IMR-90 (cell line): Measurements from ENCODE around the gene HERPUD1. TPM values are rescaled to one million over a fixed set of nuclear protein-coding genes. Genes with fewer than 3 reads are reported as not detected.
A peak's percentile ranks its signal among the peaks of the same experiment; 100 is the strongest.

Experiments
- ATAC-seq: fragments of 200-7000 bp; cut with Tn5 transposase; 2 replicates; pipeline ENCODE4 v1.9.1; 2020; ENCODE audit warnings: low read depth, mild to moderate bottlenecking, moderate library complexity
- BruUV-seq: library from RNA; stranded (reverse); fragments of 400-500 nt; replicated peaks from 2 replicates; lab custom pipeline; 2021; lab: Mats Ljungman, UMichigan
- CTCF ChIA-PET: fragments of 300-600 bp; formaldehyde crosslinking; extraction: SDS; loops from one replicate; lab custom pipeline; 2021; ENCODE audit warnings: antibody characterized with exemption; lab: Yijun Ruan, JAX
- POLR2A ChIA-PET: fragments of 300-600 bp; sonication (Branson Sonifier 250); formaldehyde crosslinking; loops from one replicate; lab custom pipeline; 2022; ENCODE audit warnings: antibody characterized with exemption; ENCODE audit not compliant: unreplicated experiment; lab: Charles Lee
- DNase-seq: peaks from one replicate; pipeline ENCODE4 v3.0.0; 2013
- H2AFZ ChIP-seq: replicated peaks from 2 replicates; pipeline ENCODE3; 2013; ENCODE audit warnings: low read length, mild to moderate bottlenecking; ENCODE audit not compliant: poor library complexity
- H2AK5ac ChIP-seq: 2 replicates; pipeline ENCODE4 v1.6.1; 2013; ENCODE audit warnings: low read depth, low read length, inconsistent platforms
- H2AK9ac ChIP-seq: replicated peaks from 2 replicates; pipeline ENCODE3; 2013; ENCODE audit warnings: mild to moderate bottlenecking, low read depth, low read length, moderate library complexity; ENCODE audit not compliant: poor library complexity
- H2BK120ac ChIP-seq: 2 replicates; pipeline ENCODE4 v1.6.1; 2013; ENCODE audit warnings: low read depth, low read length, inconsistent platforms
- H2BK15ac ChIP-seq: 3 replicates; pipeline ENCODE4 v1.6.1; 2013; ENCODE audit warnings: low read depth, low read length, inconsistent platforms
- H2BK20ac ChIP-seq: 2 replicates; pipeline ENCODE4 v1.6.1; 2013; ENCODE audit warnings: low read depth, mild to moderate bottlenecking, inconsistent platforms, low read length, moderate library complexity
- H2BK5ac ChIP-seq: 2 replicates; pipeline ENCODE4 v1.6.1; 2013; ENCODE audit warnings: mild to moderate bottlenecking, low read depth, low read length, inconsistent platforms; ENCODE audit not compliant: poor library complexity, severe bottlenecking
- H3K14ac ChIP-seq: replicated peaks from 2 replicates; pipeline ENCODE4 v1.6.1; 2013; ENCODE audit warnings: low read depth, low read length, inconsistent platforms
- H3K18ac ChIP-seq: 2 replicates; pipeline ENCODE4 v1.6.1; 2013; ENCODE audit warnings: low read depth, low read length, control low read depth
- H3K23ac ChIP-seq: 2 replicates; pipeline ENCODE4 v1.6.1; 2013; ENCODE audit warnings: low read depth, low read length, inconsistent platforms
- H3K27ac ChIP-seq: 2 replicates; pipeline ENCODE4 v1.5.1; 2013; ENCODE audit warnings: mild to moderate bottlenecking, control low read depth, low read length; ENCODE audit not compliant: insufficient read depth
- H3K27me3 ChIP-seq: 2 replicates; pipeline ENCODE4 v1.6.1; 2013; ENCODE audit warnings: low read length; ENCODE audit not compliant: control insufficient read depth, insufficient read depth
- H3K36me3 ChIP-seq: 2 replicates; pipeline ENCODE4 v1.6.1; 2013; ENCODE audit warnings: low read length, mixed read lengths; ENCODE audit not compliant: control insufficient read depth, insufficient read depth
- H3K4ac ChIP-seq: 2 replicates; pipeline ENCODE4 v1.6.1; 2013; ENCODE audit warnings: low read depth, low read length, inconsistent platforms
- H3K4me1 ChIP-seq: 2 replicates; pipeline ENCODE4 v1.6.1; 2013; ENCODE audit warnings: low read length, mixed read lengths; ENCODE audit not compliant: control insufficient read depth, insufficient read depth
- H3K4me2 ChIP-seq: 2 replicates; pipeline ENCODE4 v1.6.1; 2013; ENCODE audit warnings: low read depth, mild to moderate bottlenecking, control low read depth, low read length, moderate library complexity
- H3K4me3 ChIP-seq: 2 replicates; pipeline ENCODE4 v1.5.1; 2013; ENCODE audit warnings: low read depth, mild to moderate bottlenecking, control low read depth, low read length, moderate library complexity; ENCODE audit not compliant: insufficient read depth
- H3K56ac ChIP-seq: 2 replicates; pipeline ENCODE4 v1.6.1; 2013; ENCODE audit warnings: low read length, inconsistent platforms; ENCODE audit not compliant: insufficient read depth; ENCODE audit errors: extremely low read depth
- H3K79me1 ChIP-seq, 2 experiments: 2 replicates each; pipeline ENCODE4 v1.6.1; 2013; ENCODE audit warnings: low read length in 2 of 2, inconsistent platforms in 1 of 2, low read depth in 1 of 2
- H3K9ac ChIP-seq: 2 replicates; pipeline ENCODE4 v1.6.1; 2013; ENCODE audit warnings: low read depth, low read length, control low read depth
- H3K9me1 ChIP-seq: 2 replicates; pipeline ENCODE4 v1.6.1; 2013; ENCODE audit warnings: low read length, inconsistent platforms; ENCODE audit not compliant: insufficient read depth
- H3K9me3 ChIP-seq: 2 replicates; pipeline ENCODE4 v1.6.1; 2013; ENCODE audit warnings: low read length; ENCODE audit not compliant: control insufficient read depth, insufficient read depth
- H4K20me1 ChIP-seq: 2 replicates; pipeline ENCODE4 v1.6.1; 2013; ENCODE audit warnings: low read length, inconsistent platforms; ENCODE audit not compliant: insufficient read depth
- H4K5ac ChIP-seq: 2 replicates; pipeline ENCODE4 v1.6.1; 2013; ENCODE audit warnings: mild to moderate bottlenecking, low read depth, low read length, control low read depth
- H4K8ac ChIP-seq, 2 experiments: 2 replicates each; pipeline ENCODE4 v1.6.1; 2013; ENCODE audit warnings: low read depth in 2 of 2, low read length in 2 of 2, control low read depth in 1 of 2, inconsistent platforms in 1 of 2
- H4K91ac ChIP-seq: 2 replicates; pipeline ENCODE4 v1.6.1; 2013; ENCODE audit warnings: low read depth, low read length, inconsistent platforms; ENCODE audit not compliant: insufficient read depth
- BHLHE40 ChIP-seq: fragments of 150-350 bp; IDR thresholded peaks from 2 replicates; pipeline ENCODE4 v1.6.1; 2016; ENCODE audit warnings: mild to moderate bottlenecking, low read depth, low read length
- CEBPB ChIP-seq: IDR thresholded peaks from 2 replicates; pipeline ENCODE4 v1.6.1; 2012; ENCODE audit warnings: low read depth, low read length, improper control_type of control experiment
- CHD1 ChIP-seq: IDR thresholded peaks from 2 replicates; pipeline ENCODE4 v1.6.1; 2012; ENCODE audit warnings: low read depth, low read length, improper control_type of control experiment
- MAFK ChIP-seq: IDR thresholded peaks from 2 replicates; pipeline ENCODE4 v1.6.1; 2012; ENCODE audit warnings: low read depth, low read length, improper control_type of control experiment
- MAZ ChIP-seq: IDR thresholded peaks from 2 replicates; pipeline ENCODE4 v1.6.1; 2012; ENCODE audit warnings: low read depth, mild to moderate bottlenecking, low read length, improper control_type of control experiment, moderate library complexity, borderline replicate concordance
- MXI1 ChIP-seq: IDR thresholded peaks from 2 replicates; pipeline ENCODE4 v1.6.1; 2012; ENCODE audit warnings: low read depth, mild to moderate bottlenecking, low read length, moderate library complexity, borderline replicate concordance
- NFE2L2 ChIP-seq: fragments of 150-350 bp; IDR thresholded peaks from 2 replicates; pipeline ENCODE4 v1.6.1; 2016; ENCODE audit warnings: low read depth, mild to moderate bottlenecking, low read length
- POLR2A ChIP-seq: IDR thresholded peaks from 2 replicates; pipeline ENCODE4 v1.6.1; 2012; ENCODE audit warnings: mild to moderate bottlenecking, low read depth, low read length
- RAD21 ChIP-seq: IDR thresholded peaks from 2 replicates; pipeline ENCODE4 v1.6.1; 2012; ENCODE audit warnings: low read length, improper control_type of control experiment
- RCOR1 ChIP-seq: IDR thresholded peaks from 2 replicates; pipeline ENCODE4 v1.6.1; 2012; ENCODE audit warnings: mild to moderate bottlenecking, low read length, improper control_type of control experiment; ENCODE audit not compliant: insufficient replicate concordance
- RFX5 ChIP-seq: IDR thresholded peaks from 2 replicates; pipeline ENCODE4 v1.8.0; 2012; ENCODE audit warnings: low read depth, mild to moderate bottlenecking, low read length, moderate library complexity
- SMC3 ChIP-seq: fragments of 150-350 bp; IDR thresholded peaks from 2 replicates; pipeline ENCODE4 v1.6.1; 2016; ENCODE audit warnings: low read depth, mild to moderate bottlenecking, antibody characterized with exemption, low read length, moderate library complexity
- WGBS, 2 experiments: methylation state at CpG; one replicate each; pipeline versions ENCODE4 v1.1.5 to v1.1.7; 2013; ENCODE audit warnings: missing lambda C conversion rate in 2 of 2; ENCODE audit not compliant: insufficient read length in 1 of 2; ENCODE audit errors: extremely low coverage in 2 of 2; 5-methylcytosine and 5-hydroxymethylcytosine counted together
- dilution Hi-C: fragments of 300-500 bp; cut with HindIII; formaldehyde crosslinking; loops from one replicate; pipeline ENCODE4 v1.14.3; 2018; ENCODE audit warnings: low sequenced_read_pairs; ENCODE audit not compliant: unreplicated experiment
- in situ Hi-C: fragments of 300-500 bp; cut with MboI; formaldehyde crosslinking; loops from 3 replicates; pipeline ENCODE4 v1.14.3; 2019; ENCODE audit warnings: low sequenced_read_pairs, inconsistent platforms, mixed read lengths
- intact Hi-C: fragments of 100-400 bp; cut with micrococcal nuclease; formaldehyde crosslinking; loops from 2 replicates; pipeline ENCODE4 v1.10.0; 2022
- polyA plus RNA-seq, 3 experiments: library from polyadenylated mRNA; depleted of rRNA; stranded (reverse); fragments of >200 nt; gene quantifications; 2 replicates each; pipeline ENCODE4 v1.2.3, GENCODE V29; 2012; ENCODE audit warnings: low replicate concordance in 1 of 3
- total RNA-seq: library from RNA; depleted of rRNA; stranded (reverse); fragments of >200 nt; gene quantifications from 2 replicates; pipeline ENCODE4 v1.2.3, GENCODE V29; 2012
- TF ChIP-seq, protein P1 (sequence below): fragments of 150-350 bp; IDR thresholded peaks from 2 replicates; pipeline ENCODE4 v1.6.1; 2016; ENCODE audit warnings: low read depth, mild to moderate bottlenecking, low read length, moderate library complexity, borderline replicate concordance
- TF ChIP-seq, protein P2 (sequence below): conservative IDR thresholded peaks from 2 replicates; pipeline ENCODE4 v1.5.1; 2012; ENCODE audit warnings: mild to moderate bottlenecking, low read depth, low read length, improper control_type of control experiment
- TF ChIP-seq, protein P3 (sequence below): fragments of 150-350 bp; IDR thresholded peaks from 2 replicates; pipeline ENCODE4 v1.6.1; 2017; ENCODE audit warnings: mild to moderate bottlenecking, antibody characterized with exemption, low read length, low read depth

HERPUD1 gene
- total and polyA plus RNA-seq, 2 of the 4 experiments (the other 2 are of a cell fraction), result 130 to 148 TPM

DNA sequence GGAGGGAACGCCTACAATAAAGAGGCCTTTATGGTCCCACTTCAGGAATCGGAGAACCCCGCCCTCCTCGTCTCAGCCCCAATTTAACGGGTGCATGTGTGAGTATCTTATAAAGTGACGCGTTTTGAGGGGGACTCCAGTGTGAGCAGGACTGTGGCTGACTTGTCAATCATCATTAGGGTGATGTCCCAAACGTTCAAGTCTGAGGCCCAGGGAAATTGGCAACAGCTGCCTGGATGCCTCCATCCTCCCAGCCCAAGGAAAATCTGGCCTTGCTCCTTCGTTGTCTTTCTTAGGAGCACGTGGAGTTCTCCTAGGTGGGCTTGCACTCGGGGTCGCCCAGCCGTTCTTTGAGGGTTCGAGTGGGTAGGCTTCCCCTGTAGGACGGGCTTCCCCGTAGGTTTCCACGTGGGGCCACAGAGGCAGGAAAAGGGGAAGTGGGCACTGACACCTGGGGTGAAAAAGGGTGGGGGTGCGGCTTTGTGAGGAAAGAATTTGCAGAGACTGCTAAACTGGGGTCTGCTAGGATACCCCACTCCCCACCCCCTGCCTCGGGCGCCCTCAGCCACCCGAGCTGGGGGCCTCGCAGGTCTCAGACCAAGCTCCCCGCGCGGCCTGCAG is 561 bp upstream of the HERPUD1 start:
- WGBS, 2 experiments, result 38% methylated on average over 4 of the region's 25 CpGs; no CpG with 5 or more reads in 1 of the 2 experiments
- Histone ChIP-seq H3K9ac (peak overlapping the region; percentile 37), H3K23ac (peak overlapping the region; percentile 99), H3K18ac (peak overlapping the region; percentile 87), H2BK15ac (peak overlapping the region; percentile 75; the same call in 2 of the 3 replicates), H2AK9ac (peak overlapping the region; percentile 100), H2BK20ac (peak overlapping the region; percentile 88), H2AFZ (peak overlapping the region; percentile 91), H2BK120ac (peak overlapping the region; percentile 90), H3K4me2 (peak overlapping the region; percentile 60), H3K56ac (peak overlapping the region; percentile 73; the same call in 1 of the 2 replicates), H3K27me3 (no peaks in the 10 kb centered on the region), H3K36me3 (peaks cover 8% of the 10 kb centered on the region), H3K27ac (peak overlapping the region; percentile 87), H3K79me1 (peaks cover 9 to 30% of the 10 kb centered on the region in 2 experiments), H4K8ac (peak overlapping the region; percentile 91 to 100), H4K91ac (peak overlapping the region; percentile 99), H4K5ac (peak overlapping the region; percentile 99), H4K20me1 (peaks cover 39% of the 10 kb centered on the region), H3K9me3 (no peaks in the 10 kb centered on the region), H2AK5ac (peak overlapping the region; percentile 100), H2BK5ac (peak overlapping the region; percentile 66), H3K4ac (peak overlapping the region; percentile 100), H3K14ac (peak overlapping the region; percentile 100), H3K4me1 (peaks cover 8% of the 10 kb centered on the region), H3K9me1 (peaks cover 7% of the 10 kb centered on the region), H3K4me3 (peak overlapping the region; percentile 17)
- intact Hi-C loops (no loop called here), dilution Hi-C loops (no loop called here), in situ Hi-C loops (no loop called here)
- no peak for ATAC-seq
- DNase-seq, result no peak
- ChIA-PET CTCF (no interaction called here), POLR2A (interaction anchor here (0.6 to 1.4 kb wide), 6 partner anchors 16 to 116 kb away, joined by 3 to 7 read pairs (median 4); no protein-coding TSS in a partner anchor)
- no TSS peak for BruUV-seq
- TF ChIP-seq BHLHE40 (no peak), CEBPB (no peak), NFE2L2 (no peak), MAFK (no peak), RFX5 (no peak), RCOR1 (no peak), POLR2A (no peak), SMC3 (no peak), MXI1 (no peak), CHD1 (no peak), RAD21 (no peak), MAZ (no peak)
- TF ChIP-seq, protein P1, sequence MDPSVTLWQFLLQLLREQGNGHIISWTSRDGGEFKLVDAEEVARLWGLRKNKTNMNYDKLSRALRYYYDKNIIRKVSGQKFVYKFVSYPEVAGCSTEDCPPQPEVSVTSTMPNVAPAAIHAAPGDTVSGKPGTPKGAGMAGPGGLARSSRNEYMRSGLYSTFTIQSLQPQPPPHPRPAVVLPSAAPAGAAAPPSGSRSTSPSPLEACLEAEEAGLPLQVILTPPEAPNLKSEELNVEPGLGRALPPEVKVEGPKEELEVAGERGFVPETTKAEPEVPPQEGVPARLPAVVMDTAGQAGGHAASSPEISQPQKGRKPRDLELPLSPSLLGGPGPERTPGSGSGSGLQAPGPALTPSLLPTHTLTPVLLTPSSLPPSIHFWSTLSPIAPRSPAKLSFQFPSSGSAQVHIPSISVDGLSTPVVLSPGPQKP, result no peak
- TF ChIP-seq, protein P2, sequence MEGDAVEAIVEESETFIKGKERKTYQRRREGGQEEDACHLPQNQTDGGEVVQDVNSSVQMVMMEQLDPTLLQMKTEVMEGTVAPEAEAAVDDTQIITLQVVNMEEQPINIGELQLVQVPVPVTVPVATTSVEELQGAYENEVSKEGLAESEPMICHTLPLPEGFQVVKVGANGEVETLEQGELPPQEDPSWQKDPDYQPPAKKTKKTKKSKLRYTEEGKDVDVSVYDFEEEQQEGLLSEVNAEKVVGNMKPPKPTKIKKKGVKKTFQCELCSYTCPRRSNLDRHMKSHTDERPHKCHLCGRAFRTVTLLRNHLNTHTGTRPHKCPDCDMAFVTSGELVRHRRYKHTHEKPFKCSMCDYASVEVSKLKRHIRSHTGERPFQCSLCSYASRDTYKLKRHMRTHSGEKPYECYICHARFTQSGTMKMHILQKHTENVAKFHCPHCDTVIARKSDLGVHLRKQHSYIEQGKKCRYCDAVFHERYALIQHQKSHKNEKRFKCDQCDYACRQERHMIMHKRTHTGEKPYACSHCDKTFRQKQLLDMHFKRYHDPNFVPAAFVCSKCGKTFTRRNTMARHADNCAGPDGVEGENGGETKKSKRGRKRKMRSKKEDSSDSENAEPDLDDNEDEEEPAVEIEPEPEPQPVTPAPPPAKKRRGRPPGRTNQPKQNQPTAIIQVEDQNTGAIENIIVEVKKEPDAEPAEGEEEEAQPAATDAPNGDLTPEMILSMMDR, result no peak
- TF ChIP-seq, protein P3, sequence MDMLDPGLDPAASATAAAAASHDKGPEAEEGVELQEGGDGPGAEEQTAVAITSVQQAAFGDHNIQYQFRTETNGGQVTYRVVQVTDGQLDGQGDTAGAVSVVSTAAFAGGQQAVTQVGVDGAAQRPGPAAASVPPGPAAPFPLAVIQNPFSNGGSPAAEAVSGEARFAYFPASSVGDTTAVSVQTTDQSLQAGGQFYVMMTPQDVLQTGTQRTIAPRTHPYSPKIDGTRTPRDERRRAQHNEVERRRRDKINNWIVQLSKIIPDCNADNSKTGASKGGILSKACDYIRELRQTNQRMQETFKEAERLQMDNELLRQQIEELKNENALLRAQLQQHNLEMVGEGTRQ, result no peak
